Neuronal stem cell (in vitro differentiated cells): ENCODE measurements around the gene LDLRAD3.
A peak's percentile ranks its signal among the peaks of the same experiment; 100 is the strongest.

ENCODE experiments used
- DNase-seq: peaks from one replicate; pipeline ENCODE4 v3.0.0-alpha.2; 2013; ENCODE audit warnings: low spot score
- H2AFZ ChIP-seq: one replicate; pipeline ENCODE4 v1.6.1; 2013; ENCODE audit warnings: mild to moderate bottlenecking, low read length, inconsistent platforms
- H2AK5ac ChIP-seq: 2 replicates; pipeline ENCODE4 v1.6.1; 2013; ENCODE audit warnings: low read depth, mild to moderate bottlenecking, inconsistent platforms, low read length, moderate library complexity, mixed read lengths
- H2BK120ac ChIP-seq: 2 replicates; pipeline ENCODE4 v1.6.1; 2013; ENCODE audit warnings: low read depth, mild to moderate bottlenecking, inconsistent platforms, low read length, moderate library complexity, mixed read lengths
- H2BK12ac ChIP-seq: one replicate; pipeline ENCODE4 v1.6.1; 2013; ENCODE audit warnings: low read length, inconsistent platforms
- H2BK15ac ChIP-seq: 2 replicates; pipeline ENCODE4 v1.6.1; 2013; ENCODE audit warnings: mild to moderate bottlenecking, low read length, inconsistent platforms, mixed read lengths
- H2BK5ac ChIP-seq: one replicate; pipeline ENCODE4 v1.6.1; 2013; ENCODE audit warnings: inconsistent platforms, mild to moderate bottlenecking, low read length, moderate library complexity
- H3K14ac ChIP-seq: one replicate; pipeline ENCODE4 v1.6.1; 2013; ENCODE audit warnings: low read length, inconsistent platforms
- H3K18ac ChIP-seq: 2 replicates; pipeline ENCODE4 v1.6.1; 2013; ENCODE audit warnings: low read length, inconsistent platforms
- H3K23ac ChIP-seq: 2 replicates; pipeline ENCODE4 v1.6.1; 2013; ENCODE audit warnings: low read depth, mild to moderate bottlenecking, mixed read lengths, low read length, inconsistent platforms; ENCODE audit not compliant: poor library complexity
- H3K27ac ChIP-seq: replicated peaks from 3 replicates; pipeline ENCODE4 v1.5.1; 2013; ENCODE audit warnings: low read length, inconsistent platforms
- H3K27me3 ChIP-seq, 3 experiments: 2 replicates each; pipeline ENCODE4 v1.6.1; 2013; ENCODE audit warnings: low read length in 3 of 3, mild to moderate bottlenecking in 2 of 3, inconsistent platforms in 1 of 3, low read depth in 1 of 3, mixed read lengths in 1 of 3, moderate library complexity in 1 of 3; ENCODE audit not compliant: control insufficient read depth in 3 of 3, insufficient read depth in 3 of 3
- H3K36me3 ChIP-seq, 2 donors: replicated peaks in 1 of 2; 2 replicates each; pipeline ENCODE4 v1.6.1; 2013; ENCODE audit warnings: low read length in 2 of 2; ENCODE audit not compliant: control insufficient read depth in 2 of 2, insufficient read depth in 2 of 2
- H3K4ac ChIP-seq: 2 replicates; pipeline ENCODE4 v1.6.1; 2013; ENCODE audit warnings: inconsistent platforms, mild to moderate bottlenecking, low read length, moderate library complexity
- H3K4me1 ChIP-seq, 2 donors: 1 replicate in 1 of 2; 2 replicates in 1 of 2; pipeline ENCODE4 v1.6.1; 2013; ENCODE audit warnings: low read length in 2 of 2, low read depth in 1 of 2; ENCODE audit not compliant: control insufficient read depth in 2 of 2, insufficient read depth in 1 of 2
- H3K4me2 ChIP-seq: one replicate; pipeline ENCODE4 v1.6.1; 2013; ENCODE audit warnings: mild to moderate bottlenecking, low read length, inconsistent platforms; ENCODE audit not compliant: insufficient read depth, poor library complexity, severe bottlenecking
- H3K4me3 ChIP-seq, 2 donors: 2 replicates each; pipeline ENCODE4 v1.5.1; 2013; ENCODE audit warnings: low read length in 2 of 2, mild to moderate bottlenecking in 2 of 2, inconsistent platforms in 1 of 2, moderate library complexity in 1 of 2
- H3K79me1 ChIP-seq: one replicate; pipeline ENCODE4 v1.6.1; 2013; ENCODE audit warnings: low read depth, mild to moderate bottlenecking, inconsistent platforms, low read length, moderate library complexity
- H3K9ac ChIP-seq: one replicate; pipeline ENCODE4 v1.6.1; 2013; ENCODE audit warnings: mild to moderate bottlenecking, low read depth, low read length, inconsistent platforms; ENCODE audit not compliant: poor library complexity
- H3K9me3 ChIP-seq, 2 donors: replicated peaks in 1 of 2; 2 replicates each; pipeline versions ENCODE3 to v1.6.1; 2013; ENCODE audit warnings: low read length in 2 of 2, mild to moderate bottlenecking in 2 of 2, inconsistent platforms in 1 of 2, low read depth in 1 of 2, mixed read lengths in 1 of 2, moderate library complexity in 1 of 2; ENCODE audit not compliant: control insufficient read depth in 2 of 2, insufficient read depth in 1 of 2
- H4K8ac ChIP-seq: one replicate; pipeline ENCODE4 v1.6.1; 2013; ENCODE audit warnings: low read depth, mild to moderate bottlenecking, inconsistent platforms, low read length, moderate library complexity
- H4K91ac ChIP-seq: one replicate; pipeline ENCODE4 v1.6.1; 2013; ENCODE audit warnings: low read length, low read depth, mild to moderate bottlenecking, inconsistent platforms; ENCODE audit not compliant: poor library complexity
- WGBS, 2 donors: extraction: QIAGEN DNeasy Blood & Tissue Kit; methylation state at CpG; one replicate each; pipeline ENCODE4 v1.1.7; 2013; ENCODE audit warnings: missing lambda C conversion rate in 2 of 2, mixed read lengths in 1 of 2; ENCODE audit not compliant: insufficient read length in 2 of 2, insufficient replicate concordance in 1 of 2; ENCODE audit errors: extremely low coverage in 2 of 2; 5-methylcytosine and 5-hydroxymethylcytosine counted together

LDLRAD3 gene

GRCh38 chr11:35934981-35935380 is 8.9 kb upstream of the LDLRAD3 start:
- Histone ChIP-seq H4K8ac (peak overlapping the region; percentile 32), H3K4ac (no peak overlapping the region), H4K91ac (no peak overlapping the region), H2BK120ac (no peak overlapping the region), H2BK12ac (no peak overlapping the region), H3K23ac (no peak overlapping the region), H3K9me3 (no peaks in the 10 kb centered on the region), H3K4me1 (peaks cover 0 to 6% of the 10 kb centered on the region in 2 donors), H2AK5ac (no peak overlapping the region), H3K18ac (no peak overlapping the region), H3K27ac (no peak overlapping the region), H2AFZ (no peak overlapping the region), H3K27me3 (no peaks in the 10 kb centered on the region), H3K4me3 (no peak overlapping the region), H3K79me1 (no peaks in the 10 kb centered on the region), H3K9ac (no peak overlapping the region), H3K14ac (no peak overlapping the region), H3K36me3 (no peaks in the 10 kb centered on the region), H2BK5ac (no peak overlapping the region), H2BK15ac (peak overlapping the region; percentile 30), H3K4me2 (no peak overlapping the region)
- no CpG with 5 or more reads among the region's 4 CpGs for WGBS, 2 donors
- no peak for DNase-seq

- Histone ChIP-seq H3K4me1 (peaks cover 0 to 6% of the 10 kb centered on the region in 2 donors), H2BK12ac (no peak overlapping the region), H3K27me3 (no peaks in the 10 kb centered on the region), H2BK15ac (no peak overlapping the region), H3K23ac (no peak overlapping the region), H3K9me3 (no peaks in the 10 kb centered on the region), H3K4ac (no peak overlapping the region), H2BK5ac (no peak overlapping the region), H3K27ac (no peak overlapping the region), H3K14ac (no peak overlapping the region), H3K79me1 (no peaks in the 10 kb centered on the region), H3K9ac (no peak overlapping the region), H3K18ac (no peak overlapping the region), H2BK120ac (no peak overlapping the region), H2AFZ (no peak overlapping the region), H3K4me2 (no peak overlapping the region), H2AK5ac (no peak overlapping the region), H4K91ac (no peak overlapping the region), H3K36me3 (no peaks in the 10 kb centered on the region), H4K8ac (no peak overlapping the region), H3K4me3 (no peak overlapping the region)
- no peak for DNase-seq
- WGBS, 2 donors: no CpG with 5 or more reads among the region's 1 CpG
Observed at GRCh38 chr11:35935390-35935789, 8.5 kb upstream of the LDLRAD3 start.

- Histone ChIP-seq H3K14ac (no peak overlapping the region), H3K23ac (no peak overlapping the region), H3K4me3 (no peak overlapping the region), H2AFZ (peak overlapping the region; percentile 42), H4K91ac (no peak overlapping the region), H3K4me1 (peaks cover 0 to 6% of the 10 kb centered on the region in 2 donors), H3K27me3 (no peaks in the 10 kb centered on the region), H2BK120ac (no peak overlapping the region), H2BK15ac (no peak overlapping the region), H4K8ac (no peak overlapping the region), H3K18ac (no peak overlapping the region), H2BK12ac (no peak overlapping the region), H2AK5ac (no peak overlapping the region), H3K79me1 (no peaks in the 10 kb centered on the region), H2BK5ac (no peak overlapping the region), H3K9ac (no peak overlapping the region), H3K4ac (no peak overlapping the region), H3K9me3 (no peaks in the 10 kb centered on the region), H3K27ac (no peak overlapping the region), H3K4me2 (no peak overlapping the region), H3K36me3 (no peaks in the 10 kb centered on the region)
- DNase-seq: no peak
- WGBS, 2 donors: no CpG with 5 or more reads among the region's 3 CpGs
Observed at GRCh38 chr11:35937111-35937510, 6.8 kb upstream of the LDLRAD3 start.

- H4K91ac ChIP-seq: no peak overlapping the region
- H3K27ac ChIP-seq: no peak overlapping the region
- no peak overlapping the region for H2BK5ac ChIP-seq
- no peaks in the 10 kb centered on the region for H3K27me3 ChIP-seq
- no peak overlapping the region for H2BK120ac ChIP-seq
- H2AFZ ChIP-seq: peak overlapping the region; percentile 42
- no peak overlapping the region for H3K4ac ChIP-seq
- no peak overlapping the region for H3K4me3 ChIP-seq
- no peak overlapping the region for H2BK15ac ChIP-seq
- no peak overlapping the region for H3K4me2 ChIP-seq
- H3K9me3 ChIP-seq: no peaks in the 10 kb centered on the region
- no peaks in the 10 kb centered on the region for H3K79me1 ChIP-seq
- H3K14ac ChIP-seq: no peak overlapping the region
- H3K36me3 ChIP-seq: no peaks in the 10 kb centered on the region
- no peak overlapping the region for H3K18ac ChIP-seq
- H4K8ac ChIP-seq: no peak overlapping the region
- H3K23ac ChIP-seq: no peak overlapping the region
- H3K4me1 ChIP-seq: peaks cover 0 to 6% of the 10 kb centered on the region in 2 donors
- no CpG with 5 or more reads among the region's 6 CpGs for WGBS, 2 donors
- H3K9ac ChIP-seq: no peak overlapping the region
- no peak overlapping the region for H2BK12ac ChIP-seq
- no peak overlapping the region for H2AK5ac ChIP-seq
- DNase-seq: no peak
Observed at GRCh38 chr11:35937700-35938099, 6.2 kb upstream of the LDLRAD3 start.
